ENCODE measurements around the gene GDF9. TPM values are rescaled to one million over a fixed set of nuclear protein-coding genes. Genes with fewer than 3 reads are reported as not detected.

GDF9 gene
- total RNA-seq, 1 experiment from 2014 or later, result 0.49 TPM

GRCh38 chr5:132872788-132873118 lies 6.5 kb upstream of the GDF9 start:
- Histone ChIP-seq H3K27me3 (ENCODE audit: insufficient read depth, low read length) (no peaks in the 10 kb centered on the region), H3K9me2 (ENCODE audit: insufficient read depth) (no peaks in the 10 kb centered on the region), H3K4me1 (ENCODE audit: control insufficient read depth in 1 of 2, insufficient read depth in 2 of 2, low read length in 2 of 2) (peaks cover under 1 to 1% of the 10 kb centered on the region in 2 experiments; a peak in 2 of 4 replicates), H3K4me3 (replicated peaks in 1 of 2; ENCODE audit: low read depth in 1 of 2, low read length in 2 of 2) (no peak overlapping the region), H3K9ac (ENCODE audit: low read length) (no peak overlapping the region), H3K27ac (ENCODE audit: low read depth, low read length) (no peak overlapping the region), H3K79me2 (ENCODE audit: insufficient read depth, low read length) (peaks cover 12% of the 10 kb centered on the region), H4K20me1 (ENCODE audit: insufficient read depth) (no peaks in the 10 kb centered on the region), H3K36me3 (ENCODE audit: control insufficient read depth in 1 of 2, insufficient read depth in 2 of 2, low read length in 2 of 2) (peaks cover 4 to 15% of the 10 kb centered on the region in 2 experiments; a peak in 2 of 4 replicates), H2AFZ (ENCODE audit: low read depth, low read length, poor library complexity, severe bottlenecking) (no peak overlapping the region), H3K4me2 (ENCODE audit: low read length) (no peak overlapping the region), H3K9me3 (ENCODE audit: control insufficient read depth in 1 of 2, insufficient read depth in 1 of 2, low read depth in 1 of 2, low read length in 2 of 2) (no peaks in the 10 kb centered on the region)
- no TSS peak for BruUV-seq (replicated peaks)
- ChIA-PET POLR2A (no interaction called here), RAD21 (ENCODE audit: low non-redundant PET in 1 of 2, low total read pairs in 2 of 2, uncharacterized antibody in 2 of 2, unreplicated experiment in 2 of 2) (no interaction called here), CTCF (interaction anchor here (1.3 kb wide), 1 partner anchor 11 kb away, joined by 5 read pairs; no protein-coding TSS in a partner anchor)
- intact Hi-C loops (cut with micrococcal nuclease), result no loop called here
- no peak for DNase-seq (ENCODE audit: low read depth, low spot score)
- TF ChIP-seq REST (IDR thresholded peaks at IDR 0.05; ENCODE audit: low read depth) (no peak), TCF7L2 (IDR thresholded peaks at IDR 0.05; ENCODE audit: borderline replicate concordance, extremely low read depth, insufficient read depth, insufficient read length) (no peak), EZH2phosphoT487 (IDR thresholded peaks at IDR 0.05; ENCODE audit: borderline replicate concordance) (no peak), POLR2A (IDR thresholded peaks at IDR 0.05; ENCODE audit: borderline replicate concordance, extremely low read depth, insufficient read depth, insufficient read length) (no peak), CEBPB (IDR thresholded peaks at IDR 0.05; ENCODE audit: low read depth) (no peak), MAX (IDR thresholded peaks at IDR 0.05) (no peak), POLR2AphosphoS5 (IDR thresholded peaks at IDR 0.05; ENCODE audit: low read depth, low read length) (no peak), YY1 (IDR thresholded peaks at IDR 0.05; ENCODE audit: extremely low read depth, insufficient replicate concordance, low read depth, low read length) (no peak), ATF3 (IDR thresholded peaks at IDR 0.05) (no peak), CTCF (IDR thresholded peaks at IDR 0.05 in 2 of 3, conservative IDR thresholded peaks at IDR 0.05 in 1 of 3; ENCODE audit: borderline replicate concordance in 1 of 3, insufficient read depth in 1 of 3, low read depth in 2 of 3, low read length in 2 of 3) (no peak), ELF1 (IDR thresholded peaks at IDR 0.05; ENCODE audit: borderline replicate concordance, low read depth) (no peak)
- ATAC-seq, result no peak

Data from HCT116 (cell line).